Activated T-cell treated with anti-CD3 and anti-CD28 coated beads for 48 hours (primary cell): ENCODE results near the gene IQCE.
"Not testable (repeated sequence)": the region's sequence is repeated elsewhere in the genome, so short reads cannot be mapped to it uniquely, and the experiment has no call there.

ENCODE experiments used
- DNase-seq: peaks from one replicate; pipeline ENCODE4 v3.0.0-alpha.2; 2020; ENCODE audit warnings: low read depth

Gene IQCE

GRCh38 chr7:2555121-2556052 is 3.4 kb upstream of the IQCE start, which contains the start of gene BRAT1:
Gene BRAT1, minus strand, starts transcription at chr7:2555524. Its CDS starts 1,093 bp downstream, at chr7:2554431.
- DNase-seq: peak; percentile 94

GRCh38 chr7:2559283-2559950 is 638 bp downstream of the IQCE start:
- peak; percentile 42 for DNase-seq

- DNase-seq: not testable (repeated sequence)
Observed at GRCh38 chr7:2563955-2564354, 5.2 kb downstream of the IQCE start.

- no peak for DNase-seq
Observed at GRCh38 chr7:2564970-2565540, 6.3 kb downstream of the IQCE start.

- no peak for DNase-seq
Observed at GRCh38 chr7:2566348-2566889, 7.6 kb downstream of the IQCE start.

- DNase-seq: no peak
Observed at GRCh38 chr7:2566890-2567678, 8.3 kb downstream of the IQCE start.

GRCh38 chr7:2567679-2568278 is 9.0 kb downstream of the IQCE start:
- DNase-seq: no peak

GRCh38 chr7:2568521-2569223 is 9.9 kb downstream of the IQCE start:
- DNase-seq: no peak

- no peak for DNase-seq
Observed at GRCh38 chr7:2569421-2569820, 10.6 kb downstream of the IQCE start.

GRCh38 chr7:2570021-2570420 is 11.2 kb downstream of the IQCE start:
- no peak for DNase-seq

GRCh38 chr7:2571409-2571808 is 12.6 kb downstream of the IQCE start:
- DNase-seq: no peak

GRCh38 chr7:2572101-2572842 is 13.5 kb downstream of the IQCE start:
- DNase-seq: peak; percentile 12

GRCh38 chr7:2573761-2574160 is 15.0 kb downstream of the IQCE start:
- DNase-seq: no peak

- no peak for DNase-seq
Observed at GRCh38 chr7:2575046-2575732, 16.4 kb downstream of the IQCE start.

GRCh38 chr7:2575733-2576340 is 17.1 kb downstream of the IQCE start:
- no peak for DNase-seq

GRCh38 chr7:2576742-2577491 is 18.1 kb downstream of the IQCE start:
- DNase-seq: no peak

- DNase-seq: no peak
Observed at GRCh38 chr7:2577914-2578680, 19.3 kb downstream of the IQCE start.
